HepG2 (cell line): ENCODE data around the gene BOLL. TPM values are rescaled to one million over a fixed set of nuclear protein-coding genes. Genes with fewer than 3 reads are reported as not detected.
"Not testable (repeated sequence)": the region's sequence is repeated elsewhere in the genome, so short reads cannot be mapped to it uniquely, and the experiment has no call there.

Experiments
- ATAC-seq: fragments of 200-7000 bp; cut with Tn5 transposase; 3 replicates; pipeline ENCODE4 v1.9.1; 2020; ENCODE audit warnings: mild to moderate bottlenecking, moderate library complexity
- BruUV-seq: library from RNA; stranded (reverse); fragments of 400-500 nt; replicated peaks from 2 replicates; lab custom pipeline; 2021; lab: Mats Ljungman, UMichigan
- CTCF ChIA-PET: fragments of 300-600 bp; formaldehyde crosslinking; extraction: SDS; loops from one replicate; lab custom pipeline; 2021; ENCODE audit warnings: low total read pairs, inconsistent platforms, low intra/inter-chr PET ratio; lab: Yijun Ruan, JAX
- POLR2A ChIA-PET: fragments of 350-600 bp; sonication (Branson Sonifier 250); formaldehyde crosslinking; loops from one replicate; lab custom pipeline; 2020; ENCODE audit warnings: antibody characterized with exemption, inconsistent platforms; lab: Yijun Ruan, JAX
- DNase-seq: peaks from one replicate; pipeline ENCODE4 v3.0.0-alpha.2; 2015; ENCODE audit warnings: low spot score
- FAIRE-seq: peaks from 3 replicates; lab custom pipeline; 2011; peaks lifted over from hg19 to GRCh38; lab: Jason Lieb, UNC
- H2AFZ ChIP-seq: one replicate; pipeline ENCODE4 v1.6.1; 2011; ENCODE audit warnings: low read length, inconsistent platforms
- H3K27ac ChIP-seq: fragments of 300-600 bp; 3 replicates; pipeline ENCODE4 v1.8.0; 2011; ENCODE audit warnings: mixed run types, mild to moderate bottlenecking, mixed read lengths, low read length, inconsistent platforms; ENCODE audit not compliant: insufficient read depth; ENCODE audit errors: extremely low read length
- H3K27me3 ChIP-seq, 2 experiments: fragments of 200-600 bp in 1 of 2; 2 replicates in 1 of 2; 3 replicates in 1 of 2; pipeline versions ENCODE4 v1.6.0 to v1.8.0; 2011; ENCODE audit warnings: low read length in 2 of 2, mild to moderate bottlenecking in 2 of 2, moderate library complexity in 2 of 2, inconsistent platforms in 1 of 2; ENCODE audit not compliant: insufficient read depth in 2 of 2, control insufficient read depth in 1 of 2
- H3K36me3 ChIP-seq, 2 experiments: fragments of 200-600 bp in 1 of 2; replicated peaks in 1 of 2; 2 replicates in 1 of 2; 3 replicates in 1 of 2; pipeline versions ENCODE4 v1.5.1 to v1.8.0; 2011; ENCODE audit warnings: low read length in 2 of 2, inconsistent platforms in 1 of 2; ENCODE audit not compliant: insufficient read depth in 2 of 2, control insufficient read depth in 1 of 2
- H3K4me1 ChIP-seq: 2 replicates; pipeline ENCODE4 v1.5.1; 2012; ENCODE audit warnings: low read length, inconsistent platforms; ENCODE audit not compliant: insufficient read depth
- H3K4me2 ChIP-seq: 2 replicates; pipeline ENCODE4 v1.6.0; 2011; ENCODE audit warnings: low read depth, low read length, inconsistent platforms
- H3K4me3 ChIP-seq, 3 experiments: fragments of 200-600 bp in 1 of 3; sonication (generic), shearing (Covaris generic) in 1 of 3; replicated peaks in 1 of 3; 2 replicates each; pipeline ENCODE4 v1.5.1; 2011 to 2016; ENCODE audit warnings: low read length in 3 of 3, inconsistent platforms in 2 of 3, low read depth in 2 of 3, mild to moderate bottlenecking in 2 of 3, control low read depth in 1 of 3, mixed read lengths in 1 of 3; ENCODE audit not compliant: insufficient read depth in 1 of 3
- H3K79me2 ChIP-seq: one replicate; pipeline ENCODE4 v1.6.1; 2011; ENCODE audit warnings: low read length, inconsistent platforms; ENCODE audit not compliant: insufficient read depth
- H3K9ac ChIP-seq: 2 replicates; pipeline ENCODE4 v1.6.0; 2011; ENCODE audit warnings: mild to moderate bottlenecking, low read depth, low read length, inconsistent platforms; ENCODE audit not compliant: insufficient read depth
- H3K9me3 ChIP-seq: 2 replicates; pipeline ENCODE4 v1.5.1; 2012; ENCODE audit warnings: mild to moderate bottlenecking, low read length
- H4K20me1 ChIP-seq: 2 replicates; pipeline ENCODE4 v1.6.0; 2011; ENCODE audit warnings: inconsistent platforms, mild to moderate bottlenecking, low read length, moderate library complexity; ENCODE audit not compliant: insufficient read depth
- FOXA1 ChIP-seq, 2 experiments: fragments of 450-650 bp in 1 of 2; sonication (generic) in 1 of 2; formaldehyde crosslinking in 1 of 2; IDR thresholded peaks; 2 replicates each; pipeline versions ENCODE4 v1.4.0 to v1.6.1; 2016 to 2020; ENCODE audit warnings: missing genetic modification reagents in 1 of 2
- FOXA3 ChIP-seq: IDR thresholded peaks from 2 replicates; pipeline ENCODE4 v1.6.1; 2016; ENCODE audit warnings: missing genetic modification reagents, missing compliant biosample characterization
- FOXK1 ChIP-seq: sonication (generic); formaldehyde crosslinking; IDR thresholded peaks from 2 replicates; pipeline ENCODE4 v1.4.0; 2020; ENCODE audit warnings: low read depth, missing genetic modification reagents, borderline replicate concordance
- FOXP1 ChIP-seq, 2 experiments: fragments of 450-650 bp in 1 of 2; IDR thresholded peaks; 2 replicates each; pipeline ENCODE4 v1.6.1; 2017 to 2018; ENCODE audit warnings: antibody characterized with exemption in 1 of 2
- GATAD2A ChIP-seq: IDR thresholded peaks from 2 replicates; pipeline ENCODE4 v1.6.1; 2016
- HOXA3 ChIP-seq: sonication (generic); formaldehyde crosslinking; IDR thresholded peaks from 2 replicates; pipeline ENCODE4 v1.5.0; 2020; ENCODE audit warnings: missing genetic modification reagents
- SOX6 ChIP-seq, 2 experiments: fragments of 450-650 bp in 1 of 2; sonication (generic) in 1 of 2; formaldehyde crosslinking in 1 of 2; IDR thresholded peaks; 2 replicates each; pipeline versions ENCODE4 v1.4.0 to v1.6.1; 2017 to 2020; ENCODE audit warnings: antibody characterized with exemption in 1 of 2, mild to moderate bottlenecking in 1 of 2, missing genetic modification reagents in 1 of 2
- ZGPAT ChIP-seq: IDR thresholded peaks from 2 replicates; pipeline ENCODE4 v1.6.1; 2016; ENCODE audit warnings: mild to moderate bottlenecking
- ZHX1 ChIP-seq: sonication (generic); formaldehyde crosslinking; IDR thresholded peaks from 2 replicates; pipeline ENCODE4 v1.8.1; 2022; ENCODE audit warnings: low read depth, mild to moderate bottlenecking, missing genetic modification reagents
- ZMYM4 ChIP-seq: sonication (generic); formaldehyde crosslinking; IDR thresholded peaks from 2 replicates; pipeline ENCODE4 v1.8.1; 2023; ENCODE audit warnings: mild to moderate bottlenecking, missing genetic modification reagents
- ZNF687 ChIP-seq: sonication (generic); formaldehyde crosslinking; IDR thresholded peaks from 2 replicates; pipeline ENCODE4 v1.5.1; 2020; ENCODE audit warnings: mild to moderate bottlenecking, missing genetic modification reagents, moderate library complexity
- WGBS: methylation state at CpG from one replicate; pipeline ENCODE4 v1.1.6; 2017; ENCODE audit warnings: low lambda C conversion rate; 5-methylcytosine and 5-hydroxymethylcytosine counted together
- in situ Hi-C: cut with HindIII; loops from 2 replicates; pipeline ENCODE4 v1.10.0; 2017; ENCODE audit warnings: low pct_unique_long_range_greater_than_20kb; ENCODE audit not compliant: extremely low pct_ligation_motif_present
- intact Hi-C: fragments of 100-400 bp; cut with micrococcal nuclease; formaldehyde crosslinking; loops from one replicate; pipeline ENCODE4 v1.10.0; 2022; ENCODE audit not compliant: unreplicated experiment
- polyA plus RNA-seq, 8 experiments: library from polyadenylated mRNA; depleted of rRNA in 3 of 8; stranded (reverse) in 7 of 8; unstranded in 1 of 8; fragments of >200 nt; fragmentation: Illumina TruSeq in 4 of 8; extraction: Trizol in 4 of 8; gene quantifications; 2 replicates each; pipeline versions ENCODE4 v1.2.1 to v1.2.3, GENCODE V29; 2011 to 2016; ENCODE audit warnings: low read depth in 4 of 8, missing spikeins in 1 of 8, mixed read lengths in 1 of 8; ENCODE audit not compliant: insufficient read depth in 1 of 8
- total RNA-seq, 5 experiments: library from RNA; depleted of rRNA; stranded (reverse); fragments of >200 nt; fragmentation: Illumina TruSeq; extraction: Trizol; gene quantifications; 2 replicates each; pipeline ENCODE4 v1.2.3, GENCODE V29; 2016; ENCODE audit warnings: low read depth in 1 of 5

Gene BOLL
- total and polyA plus RNA-seq, 2 of the 13 experiments (the other 11 are each of a cell fraction or from before 2014, with no cell fraction given) = not detected

- POLR2A ChIA-PET; in situ Hi-C loops; H2AFZ ChIP-seq; H3K4me1 ChIP-seq; H3K9ac ChIP-seq; H4K20me1 ChIP-seq; intact Hi-C loops; H3K27me3 ChIP-seq; BruUV-seq; DNase-seq; H3K79me2 ChIP-seq; ATAC-seq; CTCF ChIA-PET; FAIRE-seq; H3K4me3 ChIP-seq; H3K27ac ChIP-seq; H3K9me3 ChIP-seq; H3K36me3 ChIP-seq; TF ChIP-seq FOXA1, FOXP1, SOX6 (IDR thresholded peaks at IDR 0.05): not testable (repeated sequence)
- 71% methylated on average over 26 of the region's 32 CpGs for WGBS
- H3K4me2 ChIP-seq = peak overlapping the region; percentile 12; the same call in 1 of the 2 replicates
- peak; percentile 58 for TF ChIP-seq FOXA1 (CRISPR knock-in tag; IDR thresholded peaks at IDR 0.05)
- TF ChIP-seq FOXP1 (CRISPR knock-in tag; IDR thresholded peaks at IDR 0.05) = 0 out of 2 replicates have a peak, but pooled peaks have one; percentile 17
- peak; percentile 34; the same call in 1 of the 2 replicates for TF ChIP-seq ZMYM4 (CRISPR knock-in tag)
- TF ChIP-seq ZHX1 (CRISPR knock-in tag) = 0 out of 2 replicates have a peak, but pooled peaks have one; percentile 43
- TF ChIP-seq ZNF687 (CRISPR knock-in tag) = peak; percentile 26; the same call in 1 of the 2 replicates
- peak; percentile 23; the same call in 1 of the 2 replicates for TF ChIP-seq FOXK1 (CRISPR knock-in tag)
- TF ChIP-seq SOX6 (CRISPR knock-in tag; IDR thresholded peaks at IDR 0.05) = 0 out of 2 replicates have a peak, but pooled peaks have one; percentile 11
- peak; percentile 29; the same call in 1 of the 2 replicates for TF ChIP-seq ZGPAT (CRISPR knock-in tag)
- peak; percentile 27; the same call in 1 of the 2 replicates for TF ChIP-seq GATAD2A (CRISPR knock-in tag)
- TF ChIP-seq FOXA3 = peak; percentile 50
- peak; percentile 47; the same call in 1 of the 2 replicates for TF ChIP-seq HOXA3
Measured at GRCh38 chr2:197728555-197729544, 56.3 kb downstream of the BOLL start.
